H9 (cell line): ENCODE results near the gene CPNE7. TPM values are rescaled to one million over a fixed set of nuclear protein-coding genes. Genes with fewer than 3 reads are reported as not detected.

Source experiments
- DNase-seq: peaks from one replicate; pipeline ENCODE4 v3.0.0-alpha.2; 2017
- H2AFZ ChIP-seq: one replicate; pipeline ENCODE4 v1.6.1; 2013; ENCODE audit warnings: mild to moderate bottlenecking, low read length, control low read depth, moderate library complexity
- H2AK5ac ChIP-seq: 2 replicates; pipeline ENCODE4 v1.6.1; 2013; ENCODE audit warnings: low read length, control low read depth, mixed read lengths; ENCODE audit not compliant: insufficient read length
- H2BK120ac ChIP-seq: one replicate; pipeline ENCODE4 v1.6.1; 2013; ENCODE audit warnings: low read depth, mild to moderate bottlenecking, low read length, control low read depth, inconsistent platforms; ENCODE audit not compliant: poor library complexity, severe bottlenecking
- H2BK12ac ChIP-seq: 2 replicates; pipeline ENCODE4 v1.6.1; 2013; ENCODE audit warnings: low read length, control low read depth, mixed read lengths, low read depth; ENCODE audit not compliant: insufficient read length
- H2BK15ac ChIP-seq: 2 replicates; pipeline ENCODE4 v1.6.1; 2013; ENCODE audit warnings: low read depth, low read length, control low read depth
- H2BK20ac ChIP-seq: one replicate; pipeline ENCODE4 v1.6.1; 2013; ENCODE audit warnings: low read depth, mild to moderate bottlenecking, low read length, control low read depth, inconsistent platforms; ENCODE audit not compliant: poor library complexity, severe bottlenecking
- H2BK5ac ChIP-seq: 2 replicates; pipeline ENCODE4 v1.6.1; 2013; ENCODE audit warnings: low read length, control low read depth, mixed read lengths; ENCODE audit not compliant: insufficient read length
- H3K14ac ChIP-seq: 2 replicates; pipeline ENCODE4 v1.6.1; 2013; ENCODE audit warnings: low read length, control low read depth; ENCODE audit not compliant: insufficient read depth
- H3K18ac ChIP-seq: 2 replicates; pipeline ENCODE4 v1.6.1; 2013; ENCODE audit warnings: low read depth, mild to moderate bottlenecking, mixed read lengths, low read length, control low read depth; ENCODE audit not compliant: insufficient read length
- H3K23ac ChIP-seq: 2 replicates; pipeline ENCODE4 v1.6.1; 2013; ENCODE audit warnings: low read length, control low read depth, mixed read lengths, low read depth; ENCODE audit not compliant: insufficient read length
- H3K23me2 ChIP-seq: 2 replicates; pipeline ENCODE4 v1.6.1; 2013; ENCODE audit warnings: low read depth, mild to moderate bottlenecking, mixed read lengths, low read length, control low read depth; ENCODE audit not compliant: insufficient read length, poor library complexity, severe bottlenecking
- H3K27ac ChIP-seq: 2 replicates; pipeline ENCODE4 v1.5.1; 2013; ENCODE audit warnings: low read length, control low read depth, mixed read lengths, low read depth; ENCODE audit not compliant: insufficient read length
- H3K27me3 ChIP-seq: 2 replicates; pipeline ENCODE4 v1.6.1; 2013; ENCODE audit warnings: low read length, control low read depth, inconsistent platforms; ENCODE audit not compliant: insufficient read depth
- H3K4ac ChIP-seq: 2 replicates; pipeline ENCODE4 v1.6.1; 2013; ENCODE audit warnings: low read depth, mild to moderate bottlenecking, control low read depth, inconsistent platforms, low read length, moderate library complexity
- H3K4me1 ChIP-seq: 2 replicates; pipeline ENCODE4 v1.6.1; 2013; ENCODE audit warnings: low read length, control low read depth, inconsistent platforms; ENCODE audit not compliant: insufficient read depth
- H3K4me2 ChIP-seq: 2 replicates; pipeline ENCODE4 v1.6.1; 2013; ENCODE audit warnings: low read length, control low read depth, mixed read lengths; ENCODE audit not compliant: insufficient read length, insufficient read depth
- H3K56ac ChIP-seq: 2 replicates; pipeline ENCODE4 v1.6.1; 2013; ENCODE audit warnings: low read depth, mild to moderate bottlenecking, mixed read lengths, low read length, control low read depth; ENCODE audit not compliant: insufficient read length
- H3K79me1 ChIP-seq: 2 replicates; pipeline ENCODE4 v1.6.1; 2013; ENCODE audit warnings: low read depth, mild to moderate bottlenecking, moderate library complexity, low read length, control low read depth, inconsistent platforms; ENCODE audit not compliant: insufficient read depth, poor library complexity, severe bottlenecking
- H3K79me2 ChIP-seq: 2 replicates; pipeline ENCODE4 v1.6.1; 2013; ENCODE audit warnings: low read length, control low read depth, inconsistent platforms; ENCODE audit not compliant: insufficient read depth
- H3K9ac ChIP-seq: 2 replicates; pipeline ENCODE4 v1.6.1; 2013; ENCODE audit warnings: low read length, control low read depth, mixed read lengths; ENCODE audit not compliant: insufficient read length; ENCODE audit errors: extremely low read depth
- H3K9me3 ChIP-seq: one replicate; pipeline ENCODE4 v1.6.1; 2013; ENCODE audit warnings: low read depth, low read length, inconsistent platforms; ENCODE audit not compliant: control insufficient read depth
- H3T11ph ChIP-seq: one replicate; pipeline ENCODE4 v1.6.1; 2013; ENCODE audit warnings: mild to moderate bottlenecking, low read length, control low read depth, inconsistent platforms
- H4K20me1 ChIP-seq: one replicate; pipeline ENCODE4 v1.6.1; 2013; ENCODE audit not compliant: control insufficient read depth, insufficient read length, insufficient read depth
- H4K5ac ChIP-seq: 2 replicates; pipeline ENCODE4 v1.6.1; 2013; ENCODE audit warnings: low read depth, mild to moderate bottlenecking, mixed read lengths, low read length, control low read depth; ENCODE audit not compliant: insufficient read length
- H4K8ac ChIP-seq: replicated peaks from 2 replicates; pipeline ENCODE4 v1.6.1; 2013; ENCODE audit warnings: low read length, control low read depth, mixed read lengths, low read depth; ENCODE audit not compliant: insufficient read length
- H4K91ac ChIP-seq: 2 replicates; pipeline ENCODE4 v1.6.1; 2013; ENCODE audit warnings: low read depth, mild to moderate bottlenecking, moderate library complexity, mixed read lengths, low read length, control low read depth; ENCODE audit not compliant: insufficient read length
- H3K27ac Mint-ChIP-seq, 3 experiments: 2 replicates in 2 of 3; 3 replicates in 1 of 3; pipeline ENCODE4 v1.8.0; 2020 to 2021; ENCODE audit warnings: mixed read lengths in 3 of 3, mild to moderate bottlenecking in 1 of 3, moderate library complexity in 1 of 3
- H3K27me3 Mint-ChIP-seq: 2 replicates; pipeline ENCODE4 v1.8.0; 2021; ENCODE audit warnings: low read depth, mild to moderate bottlenecking, moderate library complexity, mixed read lengths
- H3K36me3 Mint-ChIP-seq, 3 experiments: 2 replicates in 2 of 3; 3 replicates in 1 of 3; pipeline ENCODE4 v1.8.0; 2020 to 2021; ENCODE audit warnings: low read depth in 3 of 3, mixed read lengths in 3 of 3; ENCODE audit not compliant: insufficient read depth in 1 of 3
- H3K4me1 Mint-ChIP-seq, 2 experiments: 2 replicates each; pipeline ENCODE4 v1.8.0; 2020; ENCODE audit warnings: mixed read lengths in 2 of 2
- H3K4me3 Mint-ChIP-seq, 2 experiments: 2 replicates in 1 of 2; 3 replicates in 1 of 2; pipeline ENCODE4 v1.8.0; 2020 to 2021; ENCODE audit warnings: mild to moderate bottlenecking in 2 of 2, mixed read lengths in 2 of 2, moderate library complexity in 1 of 2
- H3K9me3 Mint-ChIP-seq, 2 experiments: 2 replicates in 1 of 2; 3 replicates in 1 of 2; pipeline ENCODE4 v1.8.0; 2020; ENCODE audit warnings: mild to moderate bottlenecking in 2 of 2, mixed read lengths in 2 of 2, moderate library complexity in 1 of 2
- WGBS: extraction: QIAGEN DNeasy Blood & Tissue Kit; methylation state at CpG from one replicate; pipeline ENCODE4 v1.1.7; 2013; ENCODE audit warnings: missing lambda C conversion rate, low lambda C conversion rate, mixed read lengths; ENCODE audit not compliant: insufficient read length; ENCODE audit errors: extremely low coverage; 5-methylcytosine and 5-hydroxymethylcytosine counted together
- total RNA-seq: library from RNA; stranded (reverse); gene quantifications from 2 replicates; pipeline ENCODE4 v1.2.1, GENCODE V29; 2021
- TF ChIP-seq, protein P1 (sequence below): fragments of 200-600 bp; sonication (generic); conservative IDR thresholded peaks from 3 replicates; pipeline ENCODE4 v1.8.0; 2021; ENCODE audit warnings: antibody characterized with exemption, mild to moderate bottlenecking

CPNE7 gene
- total RNA-seq, 1 experiment from 2014 or later: 23.4 TPM

DNA sequence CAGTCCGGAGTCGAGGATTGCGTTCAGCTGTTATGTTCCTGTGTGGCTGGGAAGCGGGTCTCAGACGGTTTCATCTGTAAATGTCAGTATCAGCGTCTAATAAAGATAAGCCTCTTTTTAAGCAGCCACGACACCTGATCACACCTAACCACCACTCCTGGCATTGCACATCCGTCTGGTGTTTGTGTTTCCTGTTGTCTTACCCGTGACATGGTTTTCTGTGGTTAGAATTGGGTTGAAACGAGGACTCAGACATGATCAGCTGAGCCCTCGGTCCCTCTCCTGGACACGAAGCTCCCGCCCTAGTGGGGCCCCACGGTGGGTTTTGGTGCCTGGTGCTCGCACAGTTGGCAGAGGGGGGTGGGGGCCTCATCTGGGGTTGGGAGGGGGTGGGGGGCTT, 18.3 kb downstream of the CPNE7 start:
- Histone ChIP-seq H2BK5ac (no peak overlapping the region), H2BK12ac (no peak overlapping the region), H3K4me2 (no peak overlapping the region), H3K79me1 (no peaks in the 10 kb centered on the region), H4K20me1 (no peaks in the 10 kb centered on the region), H3K27ac (no peak overlapping the region), H3K23ac (no peak overlapping the region), H2AFZ (no peak overlapping the region), H4K5ac (no peak overlapping the region), H2BK20ac (no peak overlapping the region), H3K4me1 (no peaks in the 10 kb centered on the region), H3K9ac (no peak overlapping the region), H3K18ac (no peak overlapping the region), H4K91ac (no peak overlapping the region), H3K9me3 (no peaks in the 10 kb centered on the region), H3K27me3 (no peaks in the 10 kb centered on the region), H4K8ac (no peak overlapping the region), H3K79me2 (no peaks in the 10 kb centered on the region), H3K4ac (no peak overlapping the region), H3T11ph (no peak overlapping the region), H3K56ac (no peak overlapping the region), H2BK15ac (no peak overlapping the region), H3K23me2 (no peaks in the 10 kb centered on the region), H3K14ac (no peak overlapping the region), H2BK120ac (no peak overlapping the region), H2AK5ac (no peak overlapping the region)
- H3K9me3 Mint-ChIP-seq: no peaks in the 10 kb centered on the region; a peak in 1 of 5 replicates
- H3K4me1 Mint-ChIP-seq: no peaks in the 10 kb centered on the region; a peak in 1 of 4 replicates
- no peaks in the 10 kb centered on the region for H3K27me3 Mint-ChIP-seq
- no peak overlapping the region for H3K27ac Mint-ChIP-seq
- TF ChIP-seq, protein P1, sequence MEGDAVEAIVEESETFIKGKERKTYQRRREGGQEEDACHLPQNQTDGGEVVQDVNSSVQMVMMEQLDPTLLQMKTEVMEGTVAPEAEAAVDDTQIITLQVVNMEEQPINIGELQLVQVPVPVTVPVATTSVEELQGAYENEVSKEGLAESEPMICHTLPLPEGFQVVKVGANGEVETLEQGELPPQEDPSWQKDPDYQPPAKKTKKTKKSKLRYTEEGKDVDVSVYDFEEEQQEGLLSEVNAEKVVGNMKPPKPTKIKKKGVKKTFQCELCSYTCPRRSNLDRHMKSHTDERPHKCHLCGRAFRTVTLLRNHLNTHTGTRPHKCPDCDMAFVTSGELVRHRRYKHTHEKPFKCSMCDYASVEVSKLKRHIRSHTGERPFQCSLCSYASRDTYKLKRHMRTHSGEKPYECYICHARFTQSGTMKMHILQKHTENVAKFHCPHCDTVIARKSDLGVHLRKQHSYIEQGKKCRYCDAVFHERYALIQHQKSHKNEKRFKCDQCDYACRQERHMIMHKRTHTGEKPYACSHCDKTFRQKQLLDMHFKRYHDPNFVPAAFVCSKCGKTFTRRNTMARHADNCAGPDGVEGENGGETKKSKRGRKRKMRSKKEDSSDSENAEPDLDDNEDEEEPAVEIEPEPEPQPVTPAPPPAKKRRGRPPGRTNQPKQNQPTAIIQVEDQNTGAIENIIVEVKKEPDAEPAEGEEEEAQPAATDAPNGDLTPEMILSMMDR: no peak
- no peak for DNase-seq
- no peak overlapping the region for H3K4me3 Mint-ChIP-seq
- no CpG with 5 or more reads among the region's 15 CpGs for WGBS
- H3K36me3 Mint-ChIP-seq: peaks cover 0 to 7% (median 0%) of the 10 kb centered on the region in 3 experiments; a peak in 3 of 7 replicates
